ENCODE measurements around the gene AQP5.
"Not testable (repeated sequence)": the region's sequence is repeated elsewhere in the genome, so short reads cannot be mapped to it uniquely, and the experiment has no call there.

Gene AQP5

GRCh38 chr12:49980501-49981349 lies 19.1 kb downstream of the AQP5 start:
- DNase-seq (ENCODE audit: low read depth) = no peak

DNA sequence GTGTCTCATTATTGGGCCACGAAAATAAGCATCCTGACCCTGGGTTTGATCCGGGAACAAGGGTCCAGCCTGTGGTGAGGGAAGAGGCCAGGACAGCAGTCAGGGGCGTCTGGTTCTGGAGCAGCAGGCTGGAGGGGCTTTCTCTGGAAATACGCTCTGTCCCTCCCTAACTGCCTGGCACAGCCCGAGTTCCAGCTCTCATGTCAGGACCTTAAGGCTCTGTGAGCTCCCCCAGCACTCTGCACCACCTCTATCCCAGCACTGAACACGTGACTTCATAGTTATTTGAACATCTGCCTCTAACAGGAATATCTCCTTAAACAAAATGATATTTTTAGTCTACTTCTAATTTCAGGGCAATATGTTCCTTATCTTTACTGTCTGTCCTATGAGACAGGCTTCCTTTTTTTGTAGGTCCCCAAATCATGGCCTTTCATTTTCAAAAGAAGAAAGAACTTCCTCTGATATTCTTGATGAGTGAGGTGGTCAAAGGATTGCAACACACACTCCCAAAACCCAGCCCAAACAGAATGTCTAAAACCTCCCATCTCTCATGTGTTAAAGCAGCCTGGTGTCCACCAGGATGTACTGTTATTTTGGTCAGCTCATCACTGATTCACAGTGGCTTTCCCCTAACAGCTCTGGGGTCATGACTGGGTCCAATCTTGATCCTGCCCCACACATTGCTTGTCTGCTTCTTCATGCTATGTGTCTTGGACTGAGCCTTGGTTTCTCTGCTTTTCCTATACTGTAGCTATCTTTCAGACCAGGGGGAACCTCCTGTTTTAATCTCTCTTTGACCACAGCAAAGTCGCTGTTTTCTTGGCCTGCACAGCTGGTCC lies 20.8 kb downstream of the AQP5 start:
- DNase-seq (ENCODE audit: low read depth) = no peak

DNA sequence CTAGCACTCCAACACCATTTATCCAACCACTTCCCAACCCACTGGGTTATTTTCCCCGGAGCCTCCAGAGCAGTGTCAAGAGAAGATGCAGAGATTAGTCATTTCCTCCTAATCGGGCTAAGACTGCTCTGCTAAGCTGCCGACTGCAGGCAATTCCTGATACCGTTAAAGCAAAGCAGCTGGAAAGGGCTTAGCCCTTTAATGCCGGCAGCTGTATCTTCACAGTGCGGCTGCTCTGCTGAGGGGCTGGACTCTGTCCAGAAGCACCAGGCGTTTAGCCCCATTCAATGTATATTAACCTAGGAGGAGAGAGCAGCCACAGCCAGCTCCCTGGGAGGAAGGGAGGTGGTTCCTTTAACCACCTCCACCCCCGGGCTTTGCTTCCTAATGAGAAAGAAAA lies 22.2 kb downstream of the AQP5 start:
- DNase-seq (ENCODE audit: low read depth) = no peak

GRCh38 chr12:49984476-49985359 lies 23.0 kb downstream of the AQP5 start:
- DNase-seq (ENCODE audit: low read depth) = no peak

DNA sequence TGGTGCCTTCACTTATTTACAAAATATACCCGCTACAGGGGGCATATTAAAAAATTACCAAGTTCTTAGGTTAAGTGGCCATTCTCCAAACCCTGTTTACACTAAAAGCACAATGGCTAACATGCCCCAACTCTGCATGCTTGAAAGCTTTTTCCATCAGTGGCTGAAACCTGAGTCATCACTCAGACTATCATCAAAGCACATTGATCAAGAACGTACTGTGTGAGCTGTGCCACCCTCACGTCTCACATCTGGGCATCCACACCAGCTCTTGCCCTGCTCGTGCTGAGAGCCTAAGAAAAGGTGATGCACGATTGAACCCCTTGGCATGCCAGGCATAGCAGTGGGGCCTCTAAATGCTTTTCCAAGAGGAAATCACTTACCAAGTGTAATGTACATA lies 24.3 kb downstream of the AQP5 start:
- no peak for DNase-seq (ENCODE audit: low read depth)

DNA sequence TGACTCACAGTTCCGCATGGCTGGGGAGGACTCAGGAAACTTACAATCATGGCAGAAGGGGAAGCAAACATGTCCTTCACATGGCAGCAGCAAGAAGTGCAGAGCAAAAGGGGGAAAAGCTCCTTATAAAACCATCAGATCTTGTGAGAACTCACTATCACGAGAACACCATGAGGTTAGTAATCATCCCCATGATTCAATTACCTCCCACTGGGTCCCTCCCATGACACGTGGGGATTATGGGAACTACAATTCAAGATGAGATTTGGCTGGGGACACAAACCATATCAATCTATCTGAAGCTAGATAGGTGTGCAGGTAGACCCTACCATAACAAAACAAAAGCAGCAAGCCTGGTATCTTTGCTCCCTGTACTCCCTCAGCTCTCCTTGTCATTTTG lies 24.8 kb downstream of the AQP5 start:
- DNase-seq (ENCODE audit: low read depth) = not testable (repeated sequence)

GRCh38 chr12:49987625-49988303 lies 26.1 kb downstream of the AQP5 start:
- DNase-seq (ENCODE audit: low read depth) = no peak

DNA sequence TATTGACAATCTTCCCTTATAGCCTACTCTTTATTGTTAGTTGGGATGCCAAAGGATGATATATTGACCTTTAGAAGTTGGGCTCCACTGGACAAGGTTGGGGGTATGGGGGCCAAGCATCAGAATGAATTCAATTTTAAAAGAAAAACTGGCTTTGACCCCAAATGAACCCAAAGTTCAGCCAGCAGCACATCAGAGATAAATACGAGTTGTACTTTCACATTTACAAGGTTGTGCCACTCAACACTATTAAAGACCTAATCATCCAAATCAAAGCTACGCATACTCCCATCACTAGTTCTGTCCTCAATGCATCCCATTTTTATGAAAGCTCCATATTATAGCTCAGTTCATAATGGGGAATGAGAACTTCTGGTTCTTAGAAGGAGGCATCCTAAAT lies 27.7 kb downstream of the AQP5 start:
- not testable (repeated sequence) for DNase-seq (ENCODE audit: low read depth)

- DNase-seq (ENCODE audit: low read depth) = no peak
Observed at GRCh38 chr12:49990273-49990672, 28.6 kb downstream of the AQP5 start.

DNA sequence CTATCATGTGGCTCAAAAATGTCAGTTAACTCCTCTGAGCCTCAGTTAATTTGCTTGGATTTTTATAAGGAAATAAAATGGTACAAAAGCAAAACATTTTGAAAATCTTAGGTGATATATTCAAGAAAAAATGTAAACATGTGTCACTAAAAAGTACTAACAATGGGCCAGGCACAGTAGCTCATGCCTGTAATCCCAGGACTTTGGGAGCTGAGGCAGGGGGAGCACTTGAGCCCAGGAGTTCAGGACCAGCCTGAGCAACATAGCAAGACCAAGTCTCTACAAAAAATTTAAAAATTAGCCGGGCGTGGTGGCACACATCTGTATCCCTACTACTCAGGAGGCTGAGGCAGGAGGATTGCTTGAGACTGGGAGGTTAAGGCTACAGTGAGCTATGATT lies 36.8 kb downstream of the AQP5 start:
- no peak for DNase-seq (ENCODE audit: low read depth)

DNA sequence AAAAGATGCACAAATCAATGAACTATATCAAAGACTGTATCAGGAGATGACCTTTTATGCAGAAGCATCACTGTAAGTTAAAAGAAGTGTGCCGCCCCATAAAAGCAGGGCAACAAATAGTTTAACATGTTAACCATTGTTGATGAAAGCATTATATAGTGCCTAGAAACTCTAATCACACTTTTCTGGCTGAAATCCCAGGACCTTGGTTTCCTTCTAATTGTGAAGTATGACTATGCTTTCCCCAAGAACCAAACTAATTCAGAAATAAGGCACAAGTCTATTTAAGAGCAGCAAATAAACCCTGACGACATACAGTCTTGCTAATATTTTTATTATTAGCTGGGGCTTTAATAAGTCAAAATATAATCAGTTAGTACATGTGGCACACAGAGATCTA lies 41.9 kb downstream of the AQP5 start:
- no peak for DNase-seq (ENCODE audit: low read depth)

- DNase-seq (ENCODE audit: low read depth) = no peak
Observed at GRCh38 chr12:50004696-50005095, 43.0 kb downstream of the AQP5 start.

DNA sequence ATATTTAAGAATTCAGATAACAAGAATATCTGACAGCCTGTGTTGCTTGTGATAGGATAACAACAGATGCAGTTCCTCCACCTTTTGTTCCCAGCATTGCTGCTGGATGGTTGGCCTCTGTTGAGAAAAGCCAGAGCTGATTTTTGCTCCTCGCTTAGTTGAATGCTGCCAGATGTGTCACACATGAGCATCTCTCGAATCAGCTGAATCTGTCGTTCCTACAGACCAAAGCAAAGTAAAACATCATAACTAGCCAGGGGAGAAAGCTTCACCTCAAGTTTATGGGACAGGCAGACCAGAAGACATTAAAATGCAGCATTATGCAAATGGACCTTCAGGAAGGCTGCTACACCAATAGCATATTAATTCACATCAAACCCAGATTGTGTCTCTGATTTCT lies 43.5 kb downstream of the AQP5 start:
- no peak for DNase-seq (ENCODE audit: low read depth)

DNA sequence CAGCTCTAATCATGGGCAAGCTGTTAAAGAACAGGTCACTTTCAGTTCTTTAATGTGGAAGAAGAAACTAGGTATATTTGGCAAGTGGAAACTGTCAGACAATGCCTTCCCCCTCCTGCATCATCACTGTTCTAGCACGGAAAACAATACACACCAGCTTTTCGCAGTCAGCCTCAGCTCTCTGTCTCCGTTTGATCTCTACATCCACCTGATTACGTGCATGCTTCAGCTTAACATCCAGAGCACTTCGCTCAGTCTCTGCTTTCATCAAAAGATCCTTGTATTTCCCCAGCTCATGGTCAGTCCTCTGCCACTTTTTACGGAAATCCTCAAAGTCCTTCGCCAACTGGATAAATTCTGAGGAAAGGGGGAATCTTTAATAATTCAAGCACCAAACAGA lies 44.6 kb downstream of the AQP5 start:
- no peak for DNase-seq (ENCODE audit: low read depth)

- no peak for DNase-seq (ENCODE audit: low read depth)
Observed at GRCh38 chr12:50006754-50007442, 45.2 kb downstream of the AQP5 start.

DNA sequence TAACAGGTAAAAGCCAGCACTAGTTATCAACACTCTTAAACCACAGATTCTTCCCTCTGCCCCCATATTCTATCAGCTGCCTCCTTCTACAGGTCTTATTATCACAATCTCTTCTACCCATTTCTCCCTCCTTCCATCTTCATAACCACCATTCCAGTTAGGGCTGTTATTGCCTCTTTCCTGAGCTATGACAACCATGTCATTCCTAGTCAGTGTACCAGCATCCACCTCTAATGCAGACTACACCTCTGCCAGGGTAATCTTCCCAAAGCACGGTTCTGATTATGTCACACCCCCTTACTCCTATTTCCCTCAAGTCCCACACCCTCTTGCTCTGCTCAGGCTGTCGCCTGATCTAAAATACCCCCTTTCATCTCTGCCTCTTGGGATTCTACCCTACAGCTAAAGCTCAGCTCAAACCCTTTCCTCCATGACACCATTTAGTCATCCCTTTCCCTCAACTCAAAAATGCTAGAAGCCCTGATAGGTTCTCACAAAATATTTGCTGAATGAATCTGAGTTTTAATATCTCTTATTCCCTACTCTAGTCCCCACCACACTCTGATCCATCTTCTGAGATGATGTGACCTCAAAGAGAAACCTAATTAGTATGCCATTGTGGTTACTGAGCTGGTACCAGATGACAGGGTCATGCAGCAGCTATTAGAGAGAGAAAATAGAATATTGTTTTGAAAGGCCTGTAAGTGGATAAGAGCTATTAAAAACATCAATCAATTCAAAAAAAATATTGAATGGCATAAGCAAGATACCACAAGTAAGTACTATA lies 51.9 kb downstream of the AQP5 start:
- no peak for DNase-seq (ENCODE audit: low read depth)

DNA sequence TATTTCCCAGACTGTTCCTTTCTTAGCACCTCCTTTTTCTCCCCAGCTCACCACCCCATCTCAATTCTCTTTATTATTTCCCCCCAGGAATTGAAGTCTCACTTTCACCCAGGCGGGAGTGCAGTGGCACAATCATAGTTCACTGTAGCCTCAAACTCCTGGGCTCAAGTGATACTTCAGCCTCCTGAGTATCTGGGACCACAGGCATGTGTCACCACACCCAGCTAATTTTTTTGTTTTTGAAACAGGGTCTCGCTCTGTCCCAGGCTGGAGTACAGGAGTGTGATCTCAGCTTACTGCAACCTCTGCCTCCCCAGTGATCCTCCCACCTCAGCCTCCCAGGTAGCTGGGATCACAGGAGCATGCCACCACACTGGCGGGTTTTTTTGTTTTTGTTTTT lies 52.7 kb downstream of the AQP5 start:
- no peak for DNase-seq (ENCODE audit: low read depth)
